NT2/D1 (cell line): ENCODE measurements around the gene NFYB.

Experiments
- SUZ12 ChIP-seq: IDR thresholded peaks from 2 replicates; pipeline ENCODE4 v1.6.1; 2011; ENCODE audit not compliant: insufficient read length, insufficient read depth; ENCODE audit errors: extremely low read depth
- YY1 ChIP-seq: IDR thresholded peaks from 2 replicates; pipeline ENCODE4 v1.6.1; 2011; ENCODE audit not compliant: insufficient read length, insufficient read depth
- ZNF274 ChIP-seq: IDR thresholded peaks from 2 replicates; pipeline ENCODE4 v1.6.1; 2011; ENCODE audit warnings: mild to moderate bottlenecking, low read depth, low read length

DNA sequence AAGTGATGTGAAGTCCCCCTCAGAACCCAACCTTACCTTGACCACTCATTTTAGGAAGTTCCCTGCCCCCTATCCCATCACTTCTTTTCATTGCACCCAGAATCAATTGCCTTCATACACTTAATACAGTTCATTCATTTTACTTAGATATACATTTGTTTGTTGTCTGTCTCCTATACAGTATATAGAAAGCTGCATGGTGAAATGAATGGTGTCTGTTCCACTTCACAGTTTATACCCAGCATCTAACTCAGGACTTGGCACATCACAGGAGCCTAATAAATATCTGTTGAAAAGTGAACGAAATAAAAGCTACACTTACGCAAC lies 39.3 kb upstream of the NFYB start:
- TF ChIP-seq YY1 = no peak
- TF ChIP-seq ZNF274 = no peak
- TF ChIP-seq SUZ12 = no peak
